ENCODE data around the gene WWC1. TPM values are rescaled to one million over a fixed set of nuclear protein-coding genes. Genes with fewer than 3 reads are reported as not detected.

The WWC1 gene
- total RNA-seq, 1 donor from 2014 or later = 87.2 TPM

DNA sequence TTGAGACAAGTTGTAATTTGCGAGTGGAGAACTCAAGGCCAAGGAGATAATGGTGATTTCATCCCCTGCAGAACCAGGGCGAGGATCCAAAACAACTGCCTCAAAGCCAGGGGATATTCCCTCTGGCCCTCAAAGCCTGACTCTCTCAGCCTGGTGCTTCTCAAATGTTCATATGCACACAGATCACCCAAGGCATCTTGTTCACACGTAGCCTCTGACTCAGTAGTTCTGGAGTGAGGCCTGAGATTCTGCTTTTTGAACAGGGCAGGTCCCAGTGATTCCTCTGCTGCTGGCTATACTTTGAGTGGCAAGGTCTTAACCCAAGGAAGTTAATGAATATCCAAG is 30.2 kb upstream of the WWC1 start:
- DNase-seq (ENCODE audit: low read depth) = no peak
- H3K4me3 ChIP-seq (ENCODE audit: low read depth, low read length) = no peak overlapping the region
- TF ChIP-seq, protein P1, sequence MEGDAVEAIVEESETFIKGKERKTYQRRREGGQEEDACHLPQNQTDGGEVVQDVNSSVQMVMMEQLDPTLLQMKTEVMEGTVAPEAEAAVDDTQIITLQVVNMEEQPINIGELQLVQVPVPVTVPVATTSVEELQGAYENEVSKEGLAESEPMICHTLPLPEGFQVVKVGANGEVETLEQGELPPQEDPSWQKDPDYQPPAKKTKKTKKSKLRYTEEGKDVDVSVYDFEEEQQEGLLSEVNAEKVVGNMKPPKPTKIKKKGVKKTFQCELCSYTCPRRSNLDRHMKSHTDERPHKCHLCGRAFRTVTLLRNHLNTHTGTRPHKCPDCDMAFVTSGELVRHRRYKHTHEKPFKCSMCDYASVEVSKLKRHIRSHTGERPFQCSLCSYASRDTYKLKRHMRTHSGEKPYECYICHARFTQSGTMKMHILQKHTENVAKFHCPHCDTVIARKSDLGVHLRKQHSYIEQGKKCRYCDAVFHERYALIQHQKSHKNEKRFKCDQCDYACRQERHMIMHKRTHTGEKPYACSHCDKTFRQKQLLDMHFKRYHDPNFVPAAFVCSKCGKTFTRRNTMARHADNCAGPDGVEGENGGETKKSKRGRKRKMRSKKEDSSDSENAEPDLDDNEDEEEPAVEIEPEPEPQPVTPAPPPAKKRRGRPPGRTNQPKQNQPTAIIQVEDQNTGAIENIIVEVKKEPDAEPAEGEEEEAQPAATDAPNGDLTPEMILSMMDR (conservative IDR thresholded peaks at IDR 0.05; ENCODE audit: low read depth, low read length) = no peak

DNA sequence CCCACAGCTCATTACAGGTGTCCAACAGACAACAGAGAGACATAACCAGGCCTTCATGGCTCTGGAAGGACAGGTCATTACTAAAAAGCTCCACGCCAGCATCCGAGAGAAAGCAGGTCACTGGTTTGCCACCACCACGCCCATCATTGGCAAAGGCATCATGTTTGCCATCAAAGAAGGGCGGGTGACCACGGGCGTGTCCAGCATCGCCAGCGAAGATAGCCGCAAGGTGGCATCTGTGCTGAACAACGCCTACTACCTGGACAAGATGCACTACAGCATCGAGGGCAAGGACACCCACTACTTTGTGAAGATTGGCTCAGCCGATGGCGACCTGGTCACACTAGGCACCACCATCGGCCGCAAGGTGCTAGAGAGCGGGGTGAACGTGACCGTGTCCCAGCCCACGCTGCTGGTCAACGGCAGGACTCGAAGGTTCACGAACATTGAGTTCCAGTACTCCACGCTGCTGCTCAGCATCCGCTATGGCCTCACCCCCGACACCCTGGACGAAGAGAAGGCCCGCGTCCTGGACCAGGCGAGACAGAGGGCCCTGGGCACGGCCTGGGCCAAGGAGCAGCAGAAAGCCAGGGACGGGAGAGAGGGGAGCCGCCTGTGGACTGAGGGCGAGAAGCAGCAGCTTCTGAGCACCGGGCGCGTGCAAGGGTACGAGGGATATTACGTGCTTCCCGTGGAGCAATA is 29.3 kb upstream of the WWC1 start:
- no peak overlapping the region for H3K4me3 ChIP-seq (ENCODE audit: low read depth, low read length)
- no peak for DNase-seq (ENCODE audit: low read depth)
- TF ChIP-seq, protein P1 (conservative IDR thresholded peaks at IDR 0.05; ENCODE audit: low read depth, low read length) = no peak

DNA sequence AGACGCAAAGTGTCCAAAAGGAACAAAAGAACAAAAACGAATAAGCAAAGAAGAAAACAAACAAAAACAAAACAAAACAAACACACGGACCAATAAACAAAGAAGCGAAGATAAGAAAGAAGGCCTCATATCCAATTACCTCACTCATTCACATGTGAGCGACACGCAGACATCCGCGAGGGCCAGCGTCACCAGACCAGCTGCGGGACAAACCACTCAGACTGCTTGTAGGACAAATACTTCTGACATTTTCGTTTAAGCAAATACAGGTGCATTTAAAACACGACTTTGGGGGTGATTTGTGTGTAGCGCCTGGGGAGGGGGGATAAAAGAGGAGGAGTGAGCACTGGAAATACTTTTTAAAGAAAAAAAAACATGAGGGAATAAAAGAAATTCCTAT is 28.3 kb upstream of the WWC1 start:
- no peak overlapping the region for H3K4me3 ChIP-seq (ENCODE audit: low read depth, low read length)
- TF ChIP-seq, protein P1 (conservative IDR thresholded peaks at IDR 0.05; ENCODE audit: low read depth, low read length) = no peak
- DNase-seq (ENCODE audit: low read depth) = no peak

DNA sequence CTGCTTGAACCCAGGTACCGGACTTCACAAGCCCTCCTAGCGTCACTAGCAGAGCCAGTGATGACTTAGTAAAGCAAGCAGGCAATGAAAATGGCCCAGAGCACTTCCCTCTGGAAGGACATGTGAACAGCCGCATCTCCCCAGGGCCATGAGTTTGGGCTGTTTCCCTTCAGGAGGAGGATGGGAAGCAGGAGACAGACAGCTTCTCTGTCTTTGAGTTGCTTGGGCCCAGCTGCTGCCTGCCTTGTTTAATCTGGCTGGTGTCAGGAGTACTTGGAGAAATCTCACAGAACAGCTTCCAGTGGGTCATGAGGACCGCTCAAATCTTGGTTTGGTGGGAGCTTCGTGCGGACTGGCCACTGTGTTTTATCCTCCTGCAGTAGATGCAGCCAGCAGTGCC is 25.4 kb upstream of the WWC1 start:
- TF ChIP-seq, protein P1 (conservative IDR thresholded peaks at IDR 0.05; ENCODE audit: low read depth, low read length) = no peak
- H3K4me3 ChIP-seq (ENCODE audit: low read depth, low read length) = no peak overlapping the region
- no peak for DNase-seq (ENCODE audit: low read depth)

DNA sequence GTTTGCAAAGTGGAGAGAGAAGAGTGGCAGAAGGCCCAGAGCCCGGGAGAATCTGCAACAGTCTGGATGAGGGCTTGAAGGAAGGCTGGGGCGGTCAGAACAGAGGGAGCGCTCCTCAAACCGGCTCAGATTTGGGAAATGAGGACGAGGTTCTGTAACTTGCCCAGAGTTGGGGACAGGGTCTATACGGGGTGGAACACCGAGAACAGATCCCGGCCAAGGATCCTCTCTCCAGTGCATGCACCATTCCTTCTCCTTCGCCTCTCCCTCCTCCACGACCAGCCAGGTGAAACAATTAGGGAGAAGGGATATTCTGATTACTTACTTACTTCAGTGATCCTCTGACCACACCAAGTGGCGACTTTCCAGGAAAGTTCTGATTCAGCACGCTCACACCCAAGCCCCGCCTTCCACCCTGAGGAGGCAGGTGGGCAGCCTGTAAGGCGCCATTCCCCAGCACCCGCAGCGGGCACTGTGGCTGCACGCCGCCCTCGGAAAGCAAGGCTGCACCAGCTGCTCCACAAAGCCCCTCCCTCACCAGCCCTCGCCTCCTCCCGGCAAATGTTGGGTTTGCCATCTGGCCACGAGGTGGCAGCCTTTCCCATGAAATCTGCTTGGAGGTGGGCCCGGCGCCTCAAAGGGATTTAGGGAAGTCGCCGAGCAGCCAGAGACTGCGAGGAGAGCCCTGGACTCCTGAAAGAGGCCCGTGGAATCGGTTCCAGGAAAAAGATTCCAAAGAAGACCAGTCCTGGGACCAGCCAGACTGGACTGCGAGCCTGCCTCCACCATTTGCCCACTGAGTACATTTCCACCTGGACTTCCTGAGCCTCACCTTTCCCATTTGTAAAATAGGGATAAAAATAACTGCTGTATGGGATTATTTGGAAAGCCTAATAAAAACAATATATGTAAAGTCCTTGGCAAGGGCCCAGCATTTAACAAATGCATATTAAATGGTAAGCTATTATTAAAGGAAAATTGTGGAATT is 22.2 kb upstream of the WWC1 start:
- peak; percentile 59 for DNase-seq (ENCODE audit: low read depth)
- TF ChIP-seq, protein P1 (conservative IDR thresholded peaks at IDR 0.05; ENCODE audit: low read depth, low read length) = peak; percentile 91
- peak overlapping the region; percentile 40 for H3K4me3 ChIP-seq (ENCODE audit: low read depth, low read length)

DNA sequence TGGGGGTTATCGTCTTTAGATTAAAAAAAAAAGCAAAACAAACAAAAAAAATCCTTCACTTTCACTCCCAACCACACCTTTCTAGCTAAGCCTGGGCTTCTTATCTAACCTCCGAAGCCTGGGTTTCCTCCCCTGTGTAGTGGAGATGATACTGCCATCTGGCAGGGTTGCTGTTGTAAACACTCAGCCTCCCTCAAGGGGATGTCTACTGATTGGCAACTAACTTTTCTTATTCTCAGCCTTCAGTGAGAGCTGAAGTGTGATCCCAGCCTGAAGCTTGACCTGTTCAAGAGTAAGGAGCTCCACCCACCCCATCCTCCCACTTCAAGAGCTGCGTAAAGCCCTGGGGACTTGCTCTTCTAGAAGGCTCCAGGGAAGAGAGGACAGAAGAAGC is 21.5 kb upstream of the WWC1 start:
- H3K4me3 ChIP-seq (ENCODE audit: low read depth, low read length) = no peak overlapping the region
- TF ChIP-seq, protein P1 (conservative IDR thresholded peaks at IDR 0.05; ENCODE audit: low read depth, low read length) = no peak
- DNase-seq (ENCODE audit: low read depth) = no peak
